ENCODE measurements around the gene ELL2. TPM values are rescaled to one million over a fixed set of nuclear protein-coding genes. Genes with fewer than 3 reads are reported as not detected.
"Not testable (repeated sequence)": the region's sequence is repeated elsewhere in the genome, so short reads cannot be mapped to it uniquely, and the experiment has no call there.

ELL2 gene
- polyA plus RNA-seq, 1 experiment = 131 TPM

DNA sequence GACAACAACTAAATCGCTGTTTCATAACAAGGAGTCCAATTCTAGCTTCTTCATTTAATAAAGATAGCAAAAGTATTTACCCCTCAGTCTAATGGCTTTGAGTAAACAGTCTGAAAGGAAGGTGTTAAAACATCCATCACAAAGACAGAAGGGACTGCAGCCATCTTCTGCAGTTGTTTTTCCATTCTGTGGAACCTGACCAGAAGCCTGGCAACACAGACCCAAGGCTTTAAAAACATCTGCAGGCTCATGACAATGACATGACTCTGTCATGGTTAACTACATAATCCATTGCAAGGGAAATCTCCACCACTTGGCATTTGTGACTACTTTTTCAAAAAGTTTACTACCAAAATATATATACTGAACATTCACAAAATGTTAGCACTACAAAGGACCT lies 51.9 kb downstream of the ELL2 start:
- H3K27me3 ChIP-seq (ENCODE audit: control insufficient read depth, insufficient read depth, low read length) = no peaks in the 10 kb centered on the region
- POLR2A ChIA-PET = no interaction called here
- no peak overlapping the region for H3K4me3 ChIP-seq (ENCODE audit: low read depth, low read length)
- TF ChIP-seq, protein P1, sequence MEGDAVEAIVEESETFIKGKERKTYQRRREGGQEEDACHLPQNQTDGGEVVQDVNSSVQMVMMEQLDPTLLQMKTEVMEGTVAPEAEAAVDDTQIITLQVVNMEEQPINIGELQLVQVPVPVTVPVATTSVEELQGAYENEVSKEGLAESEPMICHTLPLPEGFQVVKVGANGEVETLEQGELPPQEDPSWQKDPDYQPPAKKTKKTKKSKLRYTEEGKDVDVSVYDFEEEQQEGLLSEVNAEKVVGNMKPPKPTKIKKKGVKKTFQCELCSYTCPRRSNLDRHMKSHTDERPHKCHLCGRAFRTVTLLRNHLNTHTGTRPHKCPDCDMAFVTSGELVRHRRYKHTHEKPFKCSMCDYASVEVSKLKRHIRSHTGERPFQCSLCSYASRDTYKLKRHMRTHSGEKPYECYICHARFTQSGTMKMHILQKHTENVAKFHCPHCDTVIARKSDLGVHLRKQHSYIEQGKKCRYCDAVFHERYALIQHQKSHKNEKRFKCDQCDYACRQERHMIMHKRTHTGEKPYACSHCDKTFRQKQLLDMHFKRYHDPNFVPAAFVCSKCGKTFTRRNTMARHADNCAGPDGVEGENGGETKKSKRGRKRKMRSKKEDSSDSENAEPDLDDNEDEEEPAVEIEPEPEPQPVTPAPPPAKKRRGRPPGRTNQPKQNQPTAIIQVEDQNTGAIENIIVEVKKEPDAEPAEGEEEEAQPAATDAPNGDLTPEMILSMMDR (IDR thresholded peaks at IDR 0.05; ENCODE audit: low read depth, low read length) = no peak
- no peaks in the 10 kb centered on the region for H3K9me3 ChIP-seq (ENCODE audit: control insufficient read depth, insufficient read depth, low read length)
- no peak overlapping the region for H3K27ac ChIP-seq (ENCODE audit: low read depth, low read length)
- CTCF ChIA-PET = no interaction called here
- no peak for DNase-seq (ENCODE audit: low read depth, low spot score)

DNA sequence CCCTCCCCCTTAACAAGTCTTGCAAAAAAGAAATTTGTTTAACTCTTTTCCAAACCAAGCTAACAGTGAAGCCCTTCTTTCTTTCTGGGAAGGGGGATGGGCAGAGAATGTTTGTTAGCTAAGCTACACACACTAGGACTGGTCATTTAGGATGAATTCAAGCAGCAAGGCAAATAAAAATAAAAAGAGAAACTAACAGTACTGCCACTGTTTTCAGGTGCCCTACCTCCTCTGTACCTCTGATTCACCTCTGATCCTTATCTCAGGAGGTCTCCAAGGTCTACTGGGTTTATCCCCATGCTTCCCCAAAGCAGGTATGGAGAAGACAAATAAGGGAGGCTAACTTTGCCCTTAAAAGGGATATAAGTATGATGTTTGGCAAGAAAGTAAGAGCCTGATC lies 52.9 kb downstream of the ELL2 start:
- TF ChIP-seq, protein P1 (IDR thresholded peaks at IDR 0.05; ENCODE audit: low read depth, low read length) = no peak
- POLR2A ChIA-PET = no interaction called here
- Histone ChIP-seq H3K4me3 (ENCODE audit: low read depth, low read length) (no peak overlapping the region), H3K9me3 (ENCODE audit: control insufficient read depth, insufficient read depth, low read length) (no peaks in the 10 kb centered on the region), H3K27ac (ENCODE audit: low read depth, low read length) (no peak overlapping the region), H3K27me3 (ENCODE audit: control insufficient read depth, insufficient read depth, low read length) (no peaks in the 10 kb centered on the region)
- no peak for DNase-seq (ENCODE audit: low read depth, low spot score)
- CTCF ChIA-PET = no interaction called here

DNA sequence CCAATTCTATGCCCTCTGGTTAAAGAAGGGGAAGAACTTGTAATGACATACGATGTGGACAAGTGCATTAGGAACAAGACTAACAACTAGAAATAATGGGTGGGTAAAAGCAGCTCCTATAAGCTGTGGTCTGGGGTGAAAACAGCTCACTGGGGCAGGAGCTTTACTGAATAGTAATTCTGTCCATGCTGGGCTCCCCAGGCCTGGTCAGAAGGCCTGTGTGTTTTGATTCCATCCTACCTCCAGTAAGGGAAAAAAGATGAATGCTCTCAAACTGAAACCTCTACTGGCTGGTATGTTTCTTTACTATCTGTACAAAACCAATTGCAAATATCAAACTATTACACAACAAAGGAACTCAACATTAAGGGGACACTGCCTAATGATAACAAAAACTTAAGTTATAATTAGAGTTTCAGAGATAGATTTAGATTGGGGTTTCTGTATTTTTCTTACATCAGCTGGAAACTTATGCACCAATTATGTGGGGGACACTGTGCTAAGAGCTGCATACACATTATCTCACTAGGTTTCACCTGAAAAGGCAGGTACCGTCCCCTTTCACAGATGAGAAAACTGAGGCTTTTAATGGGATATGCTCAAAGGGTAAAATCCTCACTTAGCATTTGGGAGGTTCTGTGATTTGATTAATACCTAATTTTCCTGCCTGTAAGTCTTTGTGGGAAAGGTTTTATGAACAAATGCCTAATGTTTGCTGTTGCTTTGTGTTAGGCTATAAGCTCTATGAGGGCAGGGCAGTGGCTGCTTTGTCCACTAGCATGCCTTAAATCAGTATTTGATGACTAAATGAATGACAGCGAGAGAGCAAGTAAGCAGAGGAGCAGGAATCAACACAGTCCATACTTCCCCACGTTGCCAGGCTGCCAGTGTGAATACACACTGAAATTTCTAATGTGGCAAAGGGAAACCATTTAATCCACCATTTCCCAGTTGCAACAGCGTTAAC lies 53.6 kb downstream of the ELL2 start:
- H3K4me3 ChIP-seq (ENCODE audit: low read depth, low read length) = no peak overlapping the region
- POLR2A ChIA-PET = interaction anchor here (0.6 kb wide), 1 partner anchor 371 kb away, joined by 3 read pairs; no protein-coding TSS in a partner anchor
- H3K27ac ChIP-seq (ENCODE audit: low read depth, low read length) = no peak overlapping the region
- TF ChIP-seq, protein P1 (IDR thresholded peaks at IDR 0.05; ENCODE audit: low read depth, low read length) = no peak
- no peaks in the 10 kb centered on the region for H3K27me3 ChIP-seq (ENCODE audit: control insufficient read depth, insufficient read depth, low read length)
- DNase-seq (ENCODE audit: low read depth, low spot score) = no peak
- CTCF ChIA-PET = interaction anchor here (1.2 kb wide), 1 partner anchor 430 kb away, joined by 4 read pairs; no protein-coding TSS in a partner anchor
- H3K9me3 ChIP-seq (ENCODE audit: control insufficient read depth, insufficient read depth, low read length) = no peaks in the 10 kb centered on the region

DNA sequence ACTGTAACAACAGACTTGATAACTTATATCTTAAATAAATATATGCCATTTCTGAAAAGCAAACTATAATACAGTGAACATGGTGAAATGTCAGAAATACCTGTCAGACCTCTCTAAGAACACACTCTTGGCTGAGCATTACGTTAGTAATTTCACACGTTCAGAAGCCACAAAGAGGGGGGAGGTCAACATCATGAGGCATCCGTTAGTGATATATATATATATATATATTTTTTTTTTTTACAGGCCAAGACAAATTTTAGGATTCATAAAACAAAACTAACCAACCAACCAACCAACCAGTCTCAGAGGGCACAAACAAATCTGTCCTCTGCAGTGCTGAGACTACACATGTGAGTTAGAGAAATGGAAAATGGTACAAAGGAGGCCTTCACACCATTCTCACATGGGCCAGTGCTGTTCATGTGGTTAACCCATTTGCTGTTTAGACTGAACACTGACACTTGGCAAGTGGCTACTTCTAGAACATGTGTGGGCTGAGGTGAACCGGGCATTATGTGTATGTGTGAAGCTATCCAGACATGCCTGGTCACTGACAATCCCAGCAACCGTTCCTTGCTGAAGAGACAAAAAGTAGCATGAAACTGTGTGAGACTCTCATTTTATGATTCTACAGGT lies 54.5 kb downstream of the ELL2 start:
- CTCF ChIA-PET = interaction anchor here (1.2 kb wide), 1 partner anchor 430 kb away, joined by 4 read pairs; no protein-coding TSS in a partner anchor
- POLR2A ChIA-PET = interaction anchor here (0.6 kb wide), 1 partner anchor 372 kb away, joined by 3 read pairs; no protein-coding TSS in a partner anchor
- H3K27ac ChIP-seq (ENCODE audit: low read depth, low read length) = no peak overlapping the region

DNA sequence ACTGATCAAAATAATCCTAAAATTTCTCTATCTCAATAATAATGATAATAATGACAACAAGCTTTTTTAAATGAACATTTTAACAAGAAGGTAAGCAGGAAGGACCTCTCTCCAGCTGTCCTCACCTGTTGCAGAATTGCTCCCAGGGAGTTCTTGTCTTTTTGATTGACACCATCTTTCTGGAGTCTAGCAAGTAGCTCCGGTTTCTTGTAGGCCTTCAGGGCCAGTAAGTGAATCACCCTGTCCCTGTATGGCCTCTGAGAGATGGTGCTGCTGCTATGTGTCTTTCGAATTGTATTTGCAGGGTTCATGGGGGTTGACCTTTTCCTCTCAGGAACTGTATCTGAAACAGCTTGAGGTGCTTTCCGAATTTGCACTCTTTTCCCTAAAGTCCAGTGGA lies 55.3 kb downstream of the ELL2 start:
- H3K27ac ChIP-seq (ENCODE audit: low read depth, low read length); H3K4me3 ChIP-seq (ENCODE audit: low read depth, low read length); POLR2A ChIA-PET; CTCF ChIA-PET; H3K9me3 ChIP-seq (ENCODE audit: control insufficient read depth, insufficient read depth, low read length); H3K27me3 ChIP-seq (ENCODE audit: control insufficient read depth, insufficient read depth, low read length); DNase-seq (ENCODE audit: low read depth, low spot score): not testable (repeated sequence)

More for the DNA sequence above, 54.5 kb downstream of the ELL2 start:
- no peaks in the 10 kb centered on the region for H3K9me3 ChIP-seq (ENCODE audit: control insufficient read depth, insufficient read depth, low read length)
- TF ChIP-seq, protein P1 (IDR thresholded peaks at IDR 0.05; ENCODE audit: low read depth, low read length) = no peak
- no peak overlapping the region for H3K4me3 ChIP-seq (ENCODE audit: low read depth, low read length)
- DNase-seq (ENCODE audit: low read depth, low spot score) = no peak
- H3K27me3 ChIP-seq (ENCODE audit: control insufficient read depth, insufficient read depth, low read length) = no peaks in the 10 kb centered on the region
